Measurements from ENCODE around the gene FZD7.

Gene FZD7

DNA sequence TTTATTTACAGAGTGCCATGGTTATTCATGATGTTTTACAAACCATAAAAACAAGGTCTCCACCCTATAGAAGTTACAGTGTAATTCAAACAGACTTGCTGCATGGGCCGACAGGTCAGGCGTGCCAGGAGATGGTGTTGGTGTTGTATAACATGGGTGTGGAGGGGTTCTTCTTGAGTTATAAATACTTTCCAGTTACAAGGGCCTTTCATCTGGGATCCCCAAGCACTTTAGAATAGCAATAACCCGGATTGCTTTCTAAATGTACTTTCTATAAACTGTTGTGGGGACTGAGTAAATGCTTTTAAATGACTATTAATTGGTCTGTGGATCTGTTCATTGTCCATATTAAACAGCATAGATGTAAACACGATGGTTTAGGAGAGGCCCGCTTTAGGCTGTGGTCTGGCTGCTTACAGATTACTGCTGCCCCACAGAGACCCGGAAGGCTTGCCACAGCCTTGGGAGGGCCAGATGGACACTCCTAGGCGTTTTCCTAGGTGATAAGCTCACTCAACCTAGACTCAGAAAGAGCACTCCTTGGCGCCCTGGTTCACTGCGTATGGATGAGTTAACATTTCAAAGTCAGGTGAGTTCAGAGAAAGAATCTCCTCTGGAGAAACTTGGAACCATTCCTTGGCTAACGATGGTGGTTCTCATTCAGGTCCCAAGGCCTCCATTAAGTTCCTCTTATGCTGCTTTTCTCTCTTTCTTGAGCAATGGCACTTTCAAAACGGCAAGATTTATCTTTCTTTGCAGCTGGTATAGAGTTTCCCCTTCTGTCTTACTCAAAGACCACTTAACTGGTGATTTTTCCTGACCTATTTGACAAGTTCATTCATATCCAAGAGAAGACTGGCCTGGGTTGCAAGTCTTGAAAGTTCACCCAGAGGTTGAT lies 35.8 kb downstream of the FZD7 start:
- peak in 1 of 14 donors; percentile 27 for DNase-seq

DNA sequence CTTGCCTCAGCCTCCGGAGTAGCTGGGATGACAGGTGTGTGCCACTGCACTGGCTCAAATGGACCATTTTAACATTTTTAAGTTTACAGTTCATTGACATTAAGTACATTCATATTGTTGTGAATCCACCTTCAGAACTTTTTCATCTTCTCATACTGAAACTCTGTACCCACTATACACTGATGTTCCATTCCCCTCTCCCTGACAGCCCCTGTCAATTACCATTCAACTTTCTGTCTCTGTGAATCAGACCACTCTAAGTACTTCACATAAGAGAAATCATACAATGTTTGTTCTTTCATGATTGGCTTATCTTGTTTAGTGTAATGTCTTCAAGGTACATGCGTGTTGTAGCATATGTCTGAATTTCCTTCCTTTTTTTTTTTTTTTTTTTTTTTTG lies 37.5 kb downstream of the FZD7 start:
- no peak for DNase-seq

DNA sequence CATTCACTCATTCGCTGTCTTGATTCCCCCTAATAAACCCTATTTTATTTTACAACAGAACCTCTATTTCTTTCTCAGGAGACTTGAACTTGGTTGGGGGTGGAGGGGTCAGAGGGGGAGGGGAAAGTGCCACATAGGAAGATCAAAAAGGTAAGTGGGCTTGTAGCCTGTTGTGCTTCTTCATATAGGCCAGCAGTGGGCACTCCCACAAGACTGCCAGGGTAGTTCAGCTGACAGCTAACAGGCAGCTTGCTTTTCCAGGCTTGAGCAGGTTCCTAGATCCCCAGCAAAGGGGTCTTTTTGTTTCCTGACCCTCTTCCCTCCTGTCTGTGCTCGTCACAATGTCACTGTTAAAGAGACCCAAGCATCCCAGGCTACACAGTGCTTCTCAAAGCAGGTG lies 38.6 kb downstream of the FZD7 start:
- peak in 1 of 14 donors; percentile 14 for DNase-seq

DNA sequence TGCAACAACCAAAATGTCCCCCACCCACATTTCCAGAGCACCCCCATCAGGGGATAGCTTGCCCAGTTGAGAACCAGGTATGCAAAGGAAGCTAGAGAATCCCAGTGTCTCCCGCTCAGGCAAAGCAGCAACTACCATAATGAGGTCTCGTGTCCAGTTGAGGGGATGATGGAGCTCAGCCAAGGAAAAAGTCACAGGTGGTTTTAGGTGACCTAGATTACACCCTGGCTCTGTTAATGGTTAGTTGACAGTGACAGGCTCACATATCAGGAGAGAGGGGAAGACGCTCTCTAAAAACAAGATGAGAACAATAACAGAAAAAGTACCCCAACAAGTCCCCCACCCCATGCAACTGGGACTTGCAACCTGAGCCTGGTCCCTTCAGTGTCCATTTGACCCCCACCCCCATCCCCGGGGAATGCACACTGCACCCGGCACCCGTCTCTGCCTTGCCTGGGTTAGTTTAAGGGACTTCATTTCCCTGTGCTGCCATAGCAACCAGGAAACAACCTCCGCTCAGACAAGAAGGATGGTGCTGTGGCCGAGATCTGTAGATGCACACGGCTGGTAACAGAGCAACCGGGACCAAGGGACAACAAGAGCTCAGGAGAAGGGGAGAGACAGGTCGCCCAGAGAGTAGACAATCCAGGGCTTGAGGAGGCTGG lies 39.2 kb downstream of the FZD7 start, which contains the start of gene KIAA2012:
Gene KIAA2012, plus strand, starts transcription at position 519 of the 665 bp plus-strand sequence. CDS start 373 bp downstream, outside the sequence.
- DNase-seq = peak in 1 of 14 donors; percentile 70

DNA sequence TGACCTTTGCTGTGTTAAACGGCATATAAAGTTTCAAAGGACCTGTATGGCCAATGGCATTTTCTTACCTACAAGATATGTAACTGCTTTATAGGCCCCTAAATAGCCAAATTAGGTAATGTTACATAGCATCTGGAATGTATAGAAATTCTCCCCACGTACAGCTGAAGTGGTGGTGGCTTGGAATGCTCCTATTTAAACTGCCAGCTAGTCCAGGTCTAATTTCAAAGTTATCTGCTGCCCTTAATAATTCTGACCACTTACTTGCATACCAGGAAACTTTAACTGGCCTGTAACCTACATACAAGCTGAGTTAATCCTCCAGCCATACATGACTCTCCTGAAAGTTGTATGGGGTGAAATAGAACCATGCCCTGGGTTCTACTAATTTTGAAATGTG lies 40.7 kb downstream of the FZD7 start:
- no peak for DNase-seq

DNA sequence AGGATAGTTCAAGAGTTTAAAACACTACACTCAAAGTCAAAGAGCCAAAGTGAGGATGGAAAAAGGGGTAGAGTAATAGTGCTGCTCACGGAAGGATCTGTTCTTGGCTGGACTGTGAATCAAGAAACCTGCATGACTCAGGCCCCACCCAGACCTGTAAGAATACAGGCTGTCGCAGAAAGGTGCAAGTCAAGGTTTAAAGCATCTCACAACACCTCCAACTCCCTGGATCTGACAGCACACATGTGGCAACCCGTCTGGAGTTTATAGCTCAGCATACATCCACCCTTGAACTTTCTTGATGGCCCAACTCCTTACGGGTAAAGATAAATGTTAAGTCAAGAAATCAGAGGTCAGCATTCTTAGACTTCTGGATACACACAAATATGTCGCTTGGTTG lies 45.7 kb downstream of the FZD7 start:
- no peak for DNase-seq

DNA sequence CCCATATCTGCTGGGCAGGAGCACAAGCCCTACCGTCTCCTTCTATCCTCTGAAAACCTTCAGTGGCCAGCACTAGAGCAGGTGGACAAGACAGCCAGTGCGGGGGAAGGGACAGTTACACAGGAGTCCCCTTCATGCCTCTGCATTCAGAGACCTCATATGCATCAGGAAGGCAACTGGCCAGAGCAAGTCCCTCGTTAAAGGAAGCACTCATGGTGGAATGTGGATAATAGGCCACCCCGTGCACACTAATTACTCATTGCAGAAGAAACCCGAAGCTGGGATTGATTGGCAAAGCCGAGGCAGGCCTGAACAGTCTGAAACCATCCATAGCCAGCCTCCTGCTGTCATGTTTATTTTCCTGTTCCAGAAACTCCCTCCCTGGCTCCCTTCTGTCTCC lies 50.6 kb downstream of the FZD7 start:
- DNase-seq = peak in 1 of 14 donors; percentile 86

All from C1 segment of cervical spinal cord (tissue), 14 donors.